ENCODE results near the gene LONP2.

The LONP2 gene

GRCh38 chr16:48246066-48246465 is 2.0 kb downstream of the LONP2 start:
- Histone ChIP-seq H3K4me1 (peaks cover 8% of the 10 kb centered on the region), H3K9ac (no peak overlapping the region)

GRCh38 chr16:48247311-48247710 is 3.2 kb downstream of the LONP2 start, which contains the start of gene ABCC11:
Gene ABCC11, minus strand, starts transcription at chr16:48247539. Its CDS starts 15,618 bp downstream, at chr16:48231921.
- no peak within 1 kb of the TSS for H3K4me3 ChIP-seq (ENCODE audit: low read depth, low read length)

More at GRCh38 chr16:48246066-48246465, 2.0 kb downstream of the LONP2 start:
- H3K27ac ChIP-seq = no peak overlapping the region
- H3K4me3 ChIP-seq (ENCODE audit: low read depth, low read length) = no peak overlapping the region
- H3K36me3 ChIP-seq (ENCODE audit: control insufficient read depth, insufficient read depth, low read length) = no peaks in the 10 kb centered on the region
- no peak for TF ChIP-seq CTCF (IDR thresholded peaks at IDR 0.05)
- H3K27me3 ChIP-seq (ENCODE audit: control insufficient read depth, insufficient read depth, low read length) = no peaks in the 10 kb centered on the region
- H2AFZ ChIP-seq = no peak overlapping the region
- H3K9me3 ChIP-seq (ENCODE audit: control insufficient read depth, low read length) = no peaks in the 10 kb centered on the region
- peak overlapping the region; percentile 5 for H3K4me2 ChIP-seq (ENCODE audit: low read length)
- H3K79me2 ChIP-seq = peaks cover 41% of the 10 kb centered on the region

GRCh38 chr16:48250520-48251278 is 6.6 kb downstream of the LONP2 start:
- H2AFZ ChIP-seq = no peak overlapping the region
- H3K27ac ChIP-seq = no peak overlapping the region
- H3K79me2 ChIP-seq = peaks cover 44% of the 10 kb centered on the region
- no peaks in the 10 kb centered on the region for H3K27me3 ChIP-seq (ENCODE audit: control insufficient read depth, insufficient read depth, low read length)
- no peaks in the 10 kb centered on the region for H3K36me3 ChIP-seq (ENCODE audit: control insufficient read depth, insufficient read depth, low read length)
- H3K4me1 ChIP-seq = peaks cover 8% of the 10 kb centered on the region
- TF ChIP-seq CTCF (IDR thresholded peaks at IDR 0.05) = no peak
- H3K9me3 ChIP-seq (ENCODE audit: control insufficient read depth, low read length) = no peaks in the 10 kb centered on the region
- no peak overlapping the region for H3K4me2 ChIP-seq (ENCODE audit: low read length)
- H3K4me3 ChIP-seq (ENCODE audit: low read depth, low read length) = no peak overlapping the region
- H3K9ac ChIP-seq = no peak overlapping the region

More at GRCh38 chr16:48247311-48247710, 3.2 kb downstream of the LONP2 start, which contains the start of gene ABCC11:
- no peak within 1 kb of the TSS for H3K27ac ChIP-seq
- H3K9ac ChIP-seq = no peak within 1 kb of the TSS
- H3K27me3 ChIP-seq (ENCODE audit: control insufficient read depth, insufficient read depth, low read length) = no peaks in the 10 kb centered on the region
- no peak for TF ChIP-seq CTCF (IDR thresholded peaks at IDR 0.05)
- peaks cover 8% of the 10 kb centered on the region for H3K4me1 ChIP-seq
- H3K36me3 ChIP-seq (ENCODE audit: control insufficient read depth, insufficient read depth, low read length) = no peaks in the 10 kb centered on the region
- H3K9me3 ChIP-seq (ENCODE audit: control insufficient read depth, low read length) = no peaks in the 10 kb centered on the region
- no peak within 1 kb of the TSS for H2AFZ ChIP-seq
- H3K79me2 ChIP-seq = peaks cover 46% of the 10 kb centered on the region
- no peak within 1 kb of the TSS for H3K4me2 ChIP-seq (ENCODE audit: low read length)

- H3K36me3 ChIP-seq (ENCODE audit: control insufficient read depth, insufficient read depth, low read length) = no peaks in the 10 kb centered on the region
- no peak overlapping the region for H3K4me2 ChIP-seq (ENCODE audit: low read length)
- TF ChIP-seq CTCF (IDR thresholded peaks at IDR 0.05) = no peak
- H3K4me1 ChIP-seq = no peaks in the 10 kb centered on the region
- no peak overlapping the region for H2AFZ ChIP-seq
- no peaks in the 10 kb centered on the region for H3K27me3 ChIP-seq (ENCODE audit: control insufficient read depth, insufficient read depth, low read length)
- no peaks in the 10 kb centered on the region for H3K9me3 ChIP-seq (ENCODE audit: control insufficient read depth, low read length)
- no peak overlapping the region for H3K4me3 ChIP-seq (ENCODE audit: low read depth, low read length)
- H3K79me2 ChIP-seq = peaks cover 33% of the 10 kb centered on the region
- no peak overlapping the region for H3K27ac ChIP-seq
- H3K9ac ChIP-seq = no peak overlapping the region
Observed at GRCh38 chr16:48252013-48252412, 7.9 kb downstream of the LONP2 start.
